NCI-H748 (cell line): ENCODE measurements around the gene DCDC2.
"Not testable (repeated sequence)": the region's sequence is repeated elsewhere in the genome, so short reads cannot be mapped to it uniquely, and the experiment has no call there.

Experiments
- DNase-seq: peaks from one replicate; lab custom pipeline; 2025; ENCODE audit not compliant: unreplicated experiment; lab: John Stamatoyannopoulos, UW

DCDC2 gene

DNA sequence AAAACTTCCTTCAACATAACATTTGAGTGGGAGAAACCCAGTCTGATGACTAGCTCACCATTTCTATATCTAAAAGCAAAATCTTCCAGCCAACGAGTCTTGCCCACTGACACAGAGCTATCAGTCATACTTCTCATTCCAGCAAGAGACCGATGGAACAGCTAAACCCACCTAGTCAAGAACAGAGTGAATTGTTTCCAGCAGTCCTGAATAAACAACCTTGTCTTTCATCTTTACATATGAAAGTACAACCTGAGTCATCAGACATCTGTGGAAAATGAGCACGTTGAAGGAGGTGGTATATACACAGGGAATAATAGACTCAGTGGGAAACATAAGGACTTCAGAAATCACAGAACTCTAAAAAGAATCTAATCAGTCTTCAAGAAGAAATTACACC lies 208.0 kb downstream of the DCDC2 start:
- DNase-seq: peak; percentile 55

DNA sequence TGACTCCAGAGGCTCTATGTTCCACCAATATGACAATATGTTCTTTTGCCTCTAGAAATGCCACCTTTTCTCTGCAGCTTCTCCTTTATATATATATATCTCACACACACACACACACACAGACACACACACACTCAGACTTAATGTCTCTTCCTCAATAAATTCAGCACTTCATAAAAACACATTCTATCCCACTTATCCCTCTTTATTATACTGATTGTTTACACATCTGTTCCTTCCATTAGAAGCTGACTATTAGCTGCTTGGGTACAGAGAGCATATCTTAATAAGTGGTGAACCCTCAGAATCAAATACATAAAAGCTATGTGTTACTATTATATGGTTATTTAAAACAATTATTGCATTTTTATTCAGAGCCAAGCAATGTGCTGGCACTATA lies 208.6 kb downstream of the DCDC2 start:
- DNase-seq: peak; percentile 79

DNA sequence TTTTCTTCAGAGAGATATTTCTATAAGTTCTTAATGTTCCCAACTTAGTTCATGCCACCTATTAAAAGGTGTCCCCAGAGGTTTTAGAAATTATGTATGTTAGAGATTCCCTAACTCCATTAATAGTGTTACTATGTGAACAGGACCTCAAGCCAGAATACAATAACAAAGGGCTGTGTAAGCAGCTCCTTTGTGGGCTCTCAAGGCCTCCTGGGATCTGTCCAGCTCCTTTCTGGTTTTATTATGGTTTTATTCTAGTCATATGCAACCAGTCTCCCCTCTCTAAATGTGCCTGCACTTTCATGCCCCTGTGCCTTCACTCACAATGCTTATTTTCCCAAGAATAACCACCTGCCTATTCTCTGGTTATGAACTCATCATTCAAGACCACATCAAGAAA lies 209.2 kb downstream of the DCDC2 start:
- DNase-seq: no peak

DNA sequence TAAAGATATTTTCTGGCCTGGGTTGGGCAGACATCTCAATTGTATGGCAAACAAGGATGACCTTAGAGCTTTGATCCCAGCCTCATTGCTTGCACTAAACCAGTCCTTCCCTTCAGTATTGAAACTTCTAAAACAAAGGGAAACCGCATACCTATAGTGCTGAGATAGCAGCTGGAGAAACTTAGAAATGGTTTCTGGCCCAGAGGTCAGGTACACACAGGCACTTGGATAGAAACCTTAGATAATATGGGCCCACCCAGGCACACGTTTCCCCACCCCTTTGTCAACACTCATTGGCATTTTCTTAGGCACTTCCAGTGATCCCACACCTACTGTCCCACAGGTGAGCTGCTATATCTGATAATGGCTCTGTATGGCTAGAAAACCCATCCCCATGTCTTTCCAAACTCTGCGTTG lies 209.7 kb downstream of the DCDC2 start:
- DNase-seq: no peak

DNA sequence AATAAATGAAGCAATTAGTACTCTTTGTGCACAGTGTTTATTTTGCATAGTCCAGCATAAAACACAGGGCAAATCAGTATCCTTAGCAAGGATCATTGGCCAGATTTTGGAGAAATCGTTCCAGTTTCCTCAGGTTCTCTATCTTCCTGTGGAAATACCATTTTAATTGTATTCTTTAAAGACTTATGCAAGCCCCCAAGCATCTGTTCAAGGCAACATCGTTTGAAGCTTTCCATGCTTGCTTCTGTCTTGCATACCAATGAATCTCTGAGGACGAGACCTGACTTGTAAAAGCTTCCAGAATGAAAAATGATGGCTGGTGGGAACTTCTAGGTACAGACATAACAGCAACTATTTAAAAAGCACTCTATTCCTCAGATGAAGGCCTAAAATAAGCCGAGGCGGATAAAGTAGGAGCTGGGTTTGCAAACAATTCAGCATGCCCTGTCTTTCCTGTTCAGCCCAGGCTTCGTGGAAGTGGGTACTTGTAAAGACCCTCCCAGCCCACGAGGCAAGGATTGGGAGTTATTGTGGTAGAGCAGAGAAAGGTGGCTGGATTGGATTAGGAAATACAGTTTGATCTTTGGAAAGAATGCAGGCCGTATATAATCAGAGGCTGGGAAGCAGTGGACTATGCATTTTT lies 210.2 kb downstream of the DCDC2 start:
- no peak for DNase-seq

DNA sequence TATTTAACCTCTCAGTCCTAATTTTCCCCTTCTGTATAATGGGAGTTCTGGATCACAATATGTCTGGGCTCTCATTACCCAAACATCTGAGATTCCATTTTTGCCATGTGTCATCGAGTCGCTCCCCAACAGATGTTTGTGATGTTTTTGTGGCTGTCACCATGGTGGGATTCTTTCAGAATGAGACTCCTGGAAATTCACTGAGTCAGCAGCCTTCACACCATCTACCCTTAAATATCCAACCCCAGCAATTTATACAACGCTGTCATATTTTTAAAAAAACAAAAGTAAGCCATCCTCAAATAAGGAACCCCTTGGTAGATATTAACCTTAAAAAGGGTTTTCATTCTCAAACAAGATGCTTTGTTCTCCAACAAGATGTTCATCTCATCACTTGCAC lies 211.0 kb downstream of the DCDC2 start:
- DNase-seq: no peak

DNA sequence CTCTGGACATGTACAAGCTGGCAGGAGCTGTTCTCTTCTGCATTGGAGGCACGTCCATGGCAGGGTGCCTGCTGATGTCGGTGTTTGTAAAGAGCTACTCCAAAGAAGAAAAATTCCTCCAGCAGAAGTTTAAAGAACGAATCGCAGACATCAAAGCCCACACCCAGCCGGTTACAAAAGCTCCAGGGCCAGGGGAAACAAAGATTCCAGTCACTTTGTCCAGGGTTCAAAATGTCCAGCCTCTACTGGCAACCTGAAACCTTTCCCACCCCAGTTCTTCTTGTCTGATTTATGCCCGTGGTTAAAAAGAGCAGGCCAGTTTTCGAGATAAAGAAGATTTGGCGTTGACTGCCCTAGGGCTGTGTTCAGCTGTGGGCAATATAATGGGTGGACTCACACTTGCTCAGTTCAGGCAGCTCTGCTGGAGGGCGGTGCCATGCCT lies 212.1 kb downstream of the DCDC2 start:
- DNase-seq: no peak

DNA sequence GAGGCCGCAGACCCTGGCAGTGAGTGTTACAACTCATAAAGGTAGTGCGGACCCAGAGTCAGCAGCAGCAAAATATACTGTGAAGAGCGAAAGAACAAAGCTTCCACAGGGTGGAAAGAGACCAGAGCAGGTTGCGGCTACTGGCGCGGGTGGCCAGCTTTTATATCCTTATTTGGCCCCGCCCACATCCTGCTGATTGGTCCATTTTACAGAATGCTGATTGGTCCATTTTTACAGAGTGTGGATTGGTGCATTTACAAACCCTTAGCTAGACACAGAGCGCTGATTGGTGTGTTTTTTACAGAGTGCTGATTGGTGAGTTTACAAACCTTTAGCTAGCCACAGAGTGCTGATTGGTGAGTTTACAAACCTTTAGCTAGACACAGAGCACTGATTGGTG lies 215.1 kb downstream of the DCDC2 start:
- DNase-seq: not testable (repeated sequence)

DNA sequence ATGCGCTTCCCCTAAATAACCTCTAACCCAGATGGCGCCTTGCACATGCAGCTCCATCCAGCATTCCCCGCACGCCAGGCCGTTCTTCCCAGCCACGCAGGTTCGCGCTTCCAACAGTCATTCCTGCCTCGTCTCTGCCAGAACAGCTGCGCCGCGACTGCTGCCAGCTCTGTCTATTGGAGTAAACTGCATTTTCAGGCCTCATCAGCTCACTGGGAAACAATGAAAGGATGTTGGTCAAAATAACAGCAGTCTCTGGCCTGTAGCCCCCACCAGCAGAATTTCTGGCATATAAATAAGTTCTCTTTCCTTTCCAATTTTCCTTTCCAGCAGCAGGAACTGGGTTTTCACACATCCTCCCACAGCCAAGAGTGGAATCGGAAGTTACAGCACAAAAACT lies 217.3 kb downstream of the DCDC2 start:
- no peak for DNase-seq

DNA sequence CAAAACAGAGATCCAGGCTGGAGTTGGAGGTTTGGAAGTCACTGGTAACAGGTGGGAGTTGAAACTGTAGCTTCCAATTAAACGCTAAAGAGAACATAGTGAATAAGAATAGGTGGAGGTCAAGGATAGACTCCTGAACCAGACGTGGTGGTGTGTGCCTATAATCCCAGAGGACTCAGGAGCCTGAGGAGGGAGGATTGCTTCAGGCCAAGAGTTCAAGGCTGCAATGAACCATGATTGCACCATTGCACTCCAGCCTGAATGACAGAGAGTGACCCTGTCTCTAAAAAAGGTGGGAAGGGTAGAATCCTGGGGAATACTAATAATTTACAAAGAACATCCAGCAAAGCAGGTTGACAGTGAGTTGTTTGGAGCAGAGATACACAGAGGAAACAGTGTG lies 218.2 kb downstream of the DCDC2 start:
- DNase-seq: no peak

DNA sequence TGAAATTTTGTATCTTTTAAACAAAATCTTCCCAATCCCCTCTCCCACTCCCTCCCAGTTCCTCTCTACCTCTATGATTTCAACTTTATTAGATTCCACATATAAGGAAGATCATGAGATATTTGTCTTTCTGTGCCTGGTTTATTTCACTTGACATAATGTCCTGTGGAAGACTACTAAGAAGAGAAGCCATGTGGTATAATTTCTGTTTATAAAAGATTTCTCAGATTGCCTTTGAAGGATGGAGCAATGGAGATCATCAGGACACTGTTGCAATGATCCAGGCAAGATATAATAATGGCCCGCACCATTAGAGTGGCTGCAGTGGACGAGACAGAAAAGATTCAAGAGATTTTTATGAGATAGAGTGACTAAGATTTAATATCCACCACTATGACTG lies 218.8 kb downstream of the DCDC2 start:
- no peak for DNase-seq

DNA sequence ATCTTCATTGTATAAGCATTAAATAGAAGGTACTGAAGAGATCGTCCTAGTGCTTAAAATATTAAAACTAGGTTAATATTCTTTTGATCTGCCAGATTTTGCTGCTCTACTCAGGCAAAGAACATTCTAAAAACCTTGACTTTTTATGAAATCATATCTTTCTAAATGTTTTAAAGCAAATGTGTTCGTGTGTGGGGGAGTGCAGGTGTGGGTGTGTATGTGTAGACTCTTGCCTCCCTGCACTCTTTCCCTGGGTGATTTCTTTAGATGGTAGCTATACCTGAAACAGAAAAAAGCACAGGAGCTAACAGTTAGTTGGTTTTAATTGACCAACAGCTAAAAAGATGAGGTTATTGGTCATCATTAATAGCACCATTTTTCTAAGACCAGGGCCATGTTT lies 226.1 kb downstream of the DCDC2 start:
- no peak for DNase-seq

DNA sequence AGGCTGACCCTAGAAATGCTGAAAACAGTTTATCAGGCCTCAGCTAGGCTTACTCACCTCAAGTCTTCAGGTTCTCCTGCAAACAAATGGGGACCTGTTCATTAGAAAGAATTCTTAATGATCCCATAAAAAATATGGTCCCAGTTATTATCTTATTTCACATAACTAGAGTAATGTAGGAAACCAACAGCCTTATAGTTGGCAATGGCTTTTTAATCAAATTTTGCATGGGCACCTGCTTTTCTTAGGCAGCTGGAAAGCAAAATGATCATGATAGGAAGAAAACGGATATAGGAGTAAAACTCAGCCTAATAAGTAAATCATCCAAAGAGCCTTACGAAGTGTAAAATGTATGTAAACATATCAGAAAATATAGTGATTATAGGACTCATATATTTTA lies 230.5 kb downstream of the DCDC2 start:
- DNase-seq: no peak

DNA sequence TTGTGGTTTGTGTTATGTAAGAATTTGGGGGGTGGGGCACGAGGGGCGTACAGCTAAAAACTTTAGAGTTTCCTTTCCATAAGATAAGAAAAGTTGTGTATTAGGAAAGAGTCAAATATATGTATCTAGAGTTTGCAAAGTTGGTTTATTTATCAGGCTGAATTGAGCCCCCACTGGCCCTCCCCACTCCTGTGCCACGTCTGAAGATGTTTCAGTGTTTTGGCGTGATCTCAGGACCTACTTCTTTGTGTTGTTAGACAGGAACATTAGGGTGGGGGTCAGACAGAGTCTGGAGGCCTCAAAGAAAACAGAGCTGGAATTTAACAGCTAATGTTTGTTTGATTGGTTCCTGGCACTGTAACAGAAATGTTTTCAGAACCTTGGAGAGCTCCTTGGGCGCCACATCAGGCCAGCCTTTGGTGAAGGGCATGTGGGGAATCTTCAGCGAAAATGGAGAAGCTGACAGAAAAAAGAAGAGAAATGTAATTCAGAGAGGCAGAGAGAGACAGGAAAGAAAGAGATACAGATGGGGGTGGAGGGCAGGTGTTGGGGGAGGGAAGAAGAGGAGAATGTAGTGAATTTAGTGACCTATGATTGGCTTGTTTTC lies 231.2 kb downstream of the DCDC2 start:
- DNase-seq: no peak

DNA sequence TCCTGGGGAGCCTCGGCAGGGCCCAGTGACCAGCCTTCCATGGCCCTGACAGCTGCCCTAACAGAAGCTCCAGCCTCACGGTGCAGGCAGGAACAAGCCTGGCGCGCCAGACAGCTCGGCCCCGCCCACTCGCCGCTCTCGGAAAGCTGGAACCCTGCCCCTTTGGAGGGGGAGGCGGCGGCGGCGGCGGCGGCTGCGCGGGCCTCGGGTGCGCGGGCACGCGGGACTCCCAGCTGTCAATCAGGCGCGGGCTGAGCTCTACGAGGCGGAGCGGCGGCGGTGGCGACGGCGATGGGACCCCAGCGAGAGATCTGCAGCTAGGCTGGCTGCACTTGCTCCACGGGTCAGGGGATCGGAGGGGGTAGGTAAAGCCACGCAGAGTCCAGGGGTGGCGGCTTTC lies 231.9 kb downstream of the DCDC2 start, which contains the start of gene NRSN1:
TSS of gene NRSN1 (plus strand) at position 236 of the 400 bp plus-strand sequence. CDS start 8,113 bp downstream, outside the sequence.
- DNase-seq: peak; percentile 91

DNA sequence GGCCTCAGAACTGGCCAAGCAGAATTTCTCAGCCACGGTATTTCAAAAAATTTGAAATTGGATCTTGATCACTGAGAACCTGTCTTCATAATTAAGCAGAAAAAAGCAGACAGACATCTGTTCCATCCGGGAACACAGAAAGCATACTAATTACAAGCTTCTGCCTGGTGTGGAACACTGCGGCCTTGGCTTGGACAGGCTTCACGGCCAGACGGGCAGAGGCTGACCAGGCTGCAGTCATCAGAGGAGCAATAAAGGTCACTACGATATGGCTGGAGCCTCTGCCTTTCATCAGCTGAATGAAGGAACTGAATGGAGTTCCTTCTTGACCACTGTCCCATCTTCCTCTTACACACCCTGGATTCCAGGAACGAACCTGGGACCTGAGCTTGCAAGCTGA lies 235.7 kb downstream of the DCDC2 start:
- no peak for DNase-seq
